Esophagus squamous epithelium (tissue), 4 donors: ENCODE data around the gene IL2RG.

Source experiments
- CTCF ChIP-seq, 6 experiments: fragments of 450-650 bp in 4 of 6; fragments of 200-600 bp in 2 of 6; sonication (generic) in 2 of 6; IDR thresholded peaks; one replicate each; pipeline ENCODE4 v1.5.1; 2016 to 2019; ENCODE audit warnings: antibody characterized with exemption in 6 of 6, mild to moderate bottlenecking in 4 of 6, moderate library complexity in 4 of 6
- POLR2A ChIP-seq, 4 donors: fragments of 450-650 bp; IDR thresholded peaks; one replicate each; pipeline ENCODE4 v1.6.1; 2017; ENCODE audit warnings: antibody characterized with exemption in 4 of 4, mild to moderate bottlenecking in 4 of 4, moderate library complexity in 3 of 4

GRCh38 chrX:71128166-71128833 is 16.9 kb upstream of the IL2RG start:
- no peak for TF ChIP-seq CTCF (IDR thresholded peaks at IDR 0.05)
- TF ChIP-seq POLR2A (IDR thresholded peaks at IDR 0.05), result no peak
